HCT116 (cell line): Measurements from ENCODE around the gene PPP1R1B. TPM values are rescaled to one million over a fixed set of nuclear protein-coding genes. Genes with fewer than 3 reads are reported as not detected.
A peak's percentile ranks its signal among the peaks of the same experiment; 100 is the strongest.

ENCODE experiments used
- ATAC-seq: fragments of 200-7000 bp; cut with Tn5 transposase; 2 replicates; pipeline ENCODE4 v1.9.1; 2020; ENCODE audit warnings: mild to moderate bottlenecking, moderate library complexity
- BruUV-seq: library from RNA; stranded (reverse); fragments of 400-500 nt; replicated peaks from 2 replicates; lab custom pipeline; 2021; lab: Mats Ljungman, UMichigan
- CTCF ChIA-PET: fragments of 300-600 bp; sonication (Branson Sonifier 250); formaldehyde crosslinking; loops from one replicate; lab custom pipeline; 2021; ENCODE audit warnings: antibody characterized with exemption; lab: Charles Lee
- POLR2A ChIA-PET: fragments of 300-600, 350-600 bp; sonication (Branson Sonifier 250); formaldehyde crosslinking; loops from one replicate; lab custom pipeline; 2021; ENCODE audit warnings: antibody characterized with exemption; lab: Charles Lee
- RAD21 ChIA-PET, 2 experiments: fragments of 300-600 bp; sonication (Branson Sonifier 250); formaldehyde crosslinking; loops; one replicate each; lab custom pipeline; 2023; ENCODE audit warnings: low total read pairs in 2 of 2; ENCODE audit not compliant: uncharacterized antibody in 2 of 2, unreplicated experiment in 2 of 2, low non-redundant PET in 1 of 2; lab: Charles Lee
- DNase-seq: peaks from one replicate; pipeline ENCODE4 v3.0.0-alpha.2; 2010; ENCODE audit warnings: low read depth, low spot score
- H2AFZ ChIP-seq: fragments of 200-600 bp; shearing (Covaris generic), sonication (generic); 2 replicates; pipeline ENCODE4 v1.6.1; 2017; ENCODE audit warnings: low read depth, mixed run types, mixed read lengths, antibody characterized with exemption, low read length; ENCODE audit not compliant: poor library complexity, severe bottlenecking
- H3K27ac ChIP-seq: 2 replicates; pipeline ENCODE4 v1.5.1; 2012; ENCODE audit warnings: low read depth, low read length
- H3K27me3 ChIP-seq: fragments of 200-600 bp; sonication (generic); 2 replicates; pipeline ENCODE4 v1.6.1; 2016; ENCODE audit warnings: mixed run types, low read length, mixed read lengths; ENCODE audit not compliant: insufficient read depth
- H3K36me3 ChIP-seq, 2 experiments: fragments of 200-500 bp in 1 of 2; fragments of 200-600 bp in 1 of 2; sonication (Bioruptor generic) in 1 of 2; sonication (generic) in 1 of 2; 2 replicates each; pipeline versions ENCODE4 v1.5.1 to v1.6.1; 2014 to 2016; ENCODE audit warnings: low read length in 2 of 2, inconsistent platforms in 1 of 2, mixed read lengths in 1 of 2, mixed run types in 1 of 2; ENCODE audit not compliant: insufficient read depth in 2 of 2, control insufficient read depth in 1 of 2
- H3K4me1 ChIP-seq, 2 experiments: fragments of 200-600 bp in 1 of 2; sonication (generic) in 1 of 2; 2 replicates each; pipeline versions ENCODE4 v1.5.1 to v1.6.1; 2012 to 2017; ENCODE audit warnings: low read length in 2 of 2, inconsistent platforms in 1 of 2, mild to moderate bottlenecking in 1 of 2, mixed read lengths in 1 of 2, mixed run types in 1 of 2, moderate library complexity in 1 of 2; ENCODE audit not compliant: insufficient read depth in 2 of 2, control insufficient read depth in 1 of 2
- H3K4me2 ChIP-seq: fragments of 200-600 bp; sonication (generic); 2 replicates; pipeline ENCODE4 v1.6.1; 2017; ENCODE audit warnings: mixed run types, low read length, mixed read lengths
- H3K4me3 ChIP-seq, 2 experiments: fragments of 200-600 bp in 1 of 2; sonication (generic) in 1 of 2; replicated peaks in 1 of 2; 2 replicates each; pipeline ENCODE4 v1.5.1; 2011 to 2016; ENCODE audit warnings: low read length in 2 of 2, control low read depth in 1 of 2, low read depth in 1 of 2, mild to moderate bottlenecking in 1 of 2, mixed read lengths in 1 of 2, mixed run types in 1 of 2
- H3K79me2 ChIP-seq: fragments of 200-600 bp; sonication (generic); 2 replicates; pipeline ENCODE4 v1.6.1; 2017; ENCODE audit warnings: mild to moderate bottlenecking, mixed run types, low read length, moderate library complexity, mixed read lengths; ENCODE audit not compliant: insufficient read depth
- H3K9ac ChIP-seq: fragments of 200-600 bp; sonication (generic); 2 replicates; pipeline ENCODE4 v1.6.1; 2016; ENCODE audit warnings: low read length, mixed read lengths
- H3K9me2 ChIP-seq: fragments of 200-600 bp; sonication (generic), shearing (Covaris generic); 2 replicates; pipeline ENCODE4 v1.6.1; 2017; ENCODE audit warnings: mixed run types, mild to moderate bottlenecking, moderate library complexity; ENCODE audit not compliant: insufficient read depth
- H3K9me3 ChIP-seq, 2 experiments: fragments of 200-500 bp in 1 of 2; fragments of 200-600 bp in 1 of 2; sonication (Bioruptor generic) in 1 of 2; sonication (generic) in 1 of 2; 2 replicates each; pipeline ENCODE4 v1.6.1; 2014 to 2017; ENCODE audit warnings: low read length in 2 of 2, mixed read lengths in 2 of 2, inconsistent platforms in 1 of 2, low read depth in 1 of 2, mild to moderate bottlenecking in 1 of 2, mixed run types in 1 of 2, moderate library complexity in 1 of 2; ENCODE audit not compliant: control insufficient read depth in 1 of 2, insufficient read depth in 1 of 2
- H4K20me1 ChIP-seq: fragments of 200-600 bp; sonication (generic), shearing (Covaris generic); 2 replicates; pipeline ENCODE4 v1.6.1; 2017; ENCODE audit warnings: mixed run types, mild to moderate bottlenecking, moderate library complexity; ENCODE audit not compliant: insufficient read depth
- CBX3 ChIP-seq: IDR thresholded peaks from 2 replicates; pipeline ENCODE4 v1.6.1; 2012; ENCODE audit warnings: low read depth
- CEBPB ChIP-seq: IDR thresholded peaks from 2 replicates; pipeline ENCODE4 v1.6.1; 2012; ENCODE audit warnings: low read depth
- EGR1 ChIP-seq: IDR thresholded peaks from 2 replicates; pipeline ENCODE4 v1.6.1; 2012; ENCODE audit warnings: low read depth
- ELF1 ChIP-seq: IDR thresholded peaks from 2 replicates; pipeline ENCODE4 v1.6.1; 2012; ENCODE audit warnings: low read depth, borderline replicate concordance
- FOSL1 ChIP-seq: IDR thresholded peaks from 2 replicates; pipeline ENCODE4 v1.6.1; 2012; ENCODE audit warnings: low read depth
- JUND ChIP-seq: IDR thresholded peaks from 2 replicates; pipeline ENCODE4 v1.6.1; 2012
- POLR2A ChIP-seq: IDR thresholded peaks from 2 replicates; pipeline ENCODE4 v1.7.0; 2011; ENCODE audit warnings: borderline replicate concordance; ENCODE audit not compliant: insufficient read depth, insufficient read length; ENCODE audit errors: extremely low read depth
- POLR2AphosphoS5 ChIP-seq: IDR thresholded peaks from 2 replicates; pipeline ENCODE4 v1.6.1; 2011; ENCODE audit warnings: mild to moderate bottlenecking, low read depth, low read length, moderate library complexity
- RAD21 ChIP-seq: IDR thresholded peaks from 2 replicates; pipeline ENCODE4 v1.6.1; 2012; ENCODE audit warnings: low read depth, mild to moderate bottlenecking
- SIN3A ChIP-seq: IDR thresholded peaks from 2 replicates; pipeline ENCODE4 v1.6.1; 2012; ENCODE audit warnings: low read depth
- SRF ChIP-seq: IDR thresholded peaks from 2 replicates; pipeline ENCODE4 v1.6.1; 2012; ENCODE audit warnings: low read depth
- YY1 ChIP-seq: IDR thresholded peaks from 2 replicates; pipeline ENCODE4 v1.6.1; 2011; ENCODE audit warnings: low read length, low read depth, moderate library complexity, mild to moderate bottlenecking; ENCODE audit not compliant: insufficient replicate concordance; ENCODE audit errors: extremely low read depth
- ZFX ChIP-seq: fragments of 450-650 bp; IDR thresholded peaks from 2 replicates; pipeline ENCODE4 v1.6.1; 2017
- intact Hi-C: fragments of 100-400 bp; cut with micrococcal nuclease; formaldehyde crosslinking; loops from 2 replicates; pipeline ENCODE4 v1.10.0; 2022
- total RNA-seq: library from RNA; stranded (reverse); gene quantifications from one replicate; pipeline ENCODE4 v1.2.1, GENCODE V29; 2021; ENCODE audit not compliant: unreplicated experiment
- TF ChIP-seq, protein P1 (sequence below): IDR thresholded peaks from 2 replicates; pipeline ENCODE4 v1.6.1; 2012; ENCODE audit warnings: low read depth
- TF ChIP-seq, protein P2 (sequence below), 3 experiments: fragments of 200-600 bp in 1 of 3; sonication (generic) in 1 of 3; IDR thresholded peaks in 2 of 3; conservative IDR thresholded peaks in 1 of 3; 2 replicates each; pipeline ENCODE4 v1.5.1; 2012 to 2017; ENCODE audit warnings: low read depth in 2 of 3, low read length in 2 of 3, antibody characterized with exemption in 1 of 3, borderline replicate concordance in 1 of 3, control low read depth in 1 of 3, mild to moderate bottlenecking in 1 of 3, mixed read lengths in 1 of 3, mixed run types in 1 of 3, moderate library complexity in 1 of 3; ENCODE audit not compliant: insufficient read depth in 1 of 3
- TF ChIP-seq, protein P3 (sequence below): IDR thresholded peaks from 2 replicates; pipeline ENCODE4 v1.6.1; 2012
- TF ChIP-seq, protein P4 (sequence below): IDR thresholded peaks from 2 replicates; pipeline ENCODE4 v1.6.1; 2012

The PPP1R1B gene
- total RNA-seq, 1 experiment from 2014 or later, result 0.49 TPM

DNA sequence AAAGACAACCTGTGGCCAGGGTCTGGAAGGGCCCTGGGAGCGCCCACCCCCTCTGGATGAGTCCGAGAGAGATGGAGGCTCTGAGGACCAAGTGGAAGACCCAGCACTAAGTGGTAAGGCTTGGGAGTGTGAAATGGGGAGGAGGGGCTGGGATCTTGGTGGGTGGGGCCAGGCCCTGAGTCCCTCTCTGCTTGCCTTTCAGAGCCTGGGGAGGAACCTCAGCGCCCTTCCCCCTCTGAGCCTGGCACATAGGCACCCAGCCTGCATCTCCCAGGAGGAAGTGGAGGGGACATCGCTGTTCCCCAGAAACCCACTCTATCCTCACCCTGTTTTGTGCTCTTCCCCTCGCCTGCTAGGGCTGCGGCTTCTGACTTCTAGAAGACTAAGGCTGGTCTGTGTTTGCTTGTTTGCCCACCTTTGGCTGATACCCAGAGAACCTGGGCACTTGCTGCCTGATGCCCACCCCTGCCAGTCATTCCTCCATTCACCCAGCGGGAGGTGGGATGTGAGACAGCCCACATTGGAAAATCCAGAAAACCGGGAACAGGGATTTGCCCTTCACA, 8.9 kb downstream of the PPP1R1B start (continued):
- TF ChIP-seq CEBPB (no peak), EGR1 (no peak), ELF1 (no peak), JUND (no peak), POLR2A (no peak), SIN3A (no peak)
- TF ChIP-seq, protein P1, sequence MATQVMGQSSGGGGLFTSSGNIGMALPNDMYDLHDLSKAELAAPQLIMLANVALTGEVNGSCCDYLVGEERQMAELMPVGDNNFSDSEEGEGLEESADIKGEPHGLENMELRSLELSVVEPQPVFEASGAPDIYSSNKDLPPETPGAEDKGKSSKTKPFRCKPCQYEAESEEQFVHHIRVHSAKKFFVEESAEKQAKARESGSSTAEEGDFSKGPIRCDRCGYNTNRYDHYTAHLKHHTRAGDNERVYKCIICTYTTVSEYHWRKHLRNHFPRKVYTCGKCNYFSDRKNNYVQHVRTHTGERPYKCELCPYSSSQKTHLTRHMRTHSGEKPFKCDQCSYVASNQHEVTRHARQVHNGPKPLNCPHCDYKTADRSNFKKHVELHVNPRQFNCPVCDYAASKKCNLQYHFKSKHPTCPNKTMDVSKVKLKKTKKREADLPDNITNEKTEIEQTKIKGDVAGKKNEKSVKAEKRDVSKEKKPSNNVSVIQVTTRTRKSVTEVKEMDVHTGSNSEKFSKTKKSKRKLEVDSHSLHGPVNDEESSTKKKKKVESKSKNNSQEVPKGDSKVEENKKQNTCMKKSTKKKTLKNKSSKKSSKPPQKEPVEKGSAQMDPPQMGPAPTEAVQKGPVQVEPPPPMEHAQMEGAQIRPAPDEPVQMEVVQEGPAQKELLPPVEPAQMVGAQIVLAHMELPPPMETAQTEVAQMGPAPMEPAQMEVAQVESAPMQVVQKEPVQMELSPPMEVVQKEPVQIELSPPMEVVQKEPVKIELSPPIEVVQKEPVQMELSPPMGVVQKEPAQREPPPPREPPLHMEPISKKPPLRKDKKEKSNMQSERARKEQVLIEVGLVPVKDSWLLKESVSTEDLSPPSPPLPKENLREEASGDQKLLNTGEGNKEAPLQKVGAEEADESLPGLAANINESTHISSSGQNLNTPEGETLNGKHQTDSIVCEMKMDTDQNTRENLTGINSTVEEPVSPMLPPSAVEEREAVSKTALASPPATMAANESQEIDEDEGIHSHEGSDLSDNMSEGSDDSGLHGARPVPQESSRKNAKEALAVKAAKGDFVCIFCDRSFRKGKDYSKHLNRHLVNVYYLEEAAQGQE, result no peak

DNA sequence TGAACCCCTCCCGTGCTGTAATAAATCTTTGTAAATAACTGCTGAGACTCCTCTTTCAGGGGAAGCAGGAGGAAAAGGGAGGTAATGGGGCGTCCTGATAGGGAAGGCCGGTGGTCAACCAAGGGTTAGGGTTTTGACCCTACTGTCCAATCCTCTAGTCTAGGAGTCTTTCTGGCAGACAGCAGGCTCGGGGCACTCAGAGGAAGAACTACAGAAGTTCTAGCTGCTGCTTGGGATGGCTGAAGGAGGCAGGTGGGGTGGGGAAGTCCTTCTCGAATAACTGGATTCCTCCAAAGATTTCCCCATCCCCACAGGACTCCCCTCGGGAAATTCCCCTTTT, 9.8 kb downstream of the PPP1R1B start:
- ChIA-PET POLR2A (no interaction called here), RAD21 (no interaction called here), CTCF (interaction anchor here (1.0 to 1.7 kb wide), 2 partner anchors 13 to 17 kb away, joined by 3 to 7 read pairs; no protein-coding TSS in a partner anchor)
- Histone ChIP-seq H4K20me1 (no peaks in the 10 kb centered on the region), H3K79me2 (peaks cover 33% of the 10 kb centered on the region), H3K4me1 (peaks cover 49 to 65% of the 10 kb centered on the region in 2 experiments), H3K27ac (peak overlapping the region; percentile 72), H2AFZ (no peak overlapping the region), H3K4me2 (peak overlapping the region; percentile 94), H3K36me3 (no peaks in the 10 kb centered on the region), H3K27me3 (no peaks in the 10 kb centered on the region), H3K4me3 (peak overlapping the region; percentile 94 to 99), H3K9me3 (no peaks in the 10 kb centered on the region), H3K9ac (peak overlapping the region; percentile 90), H3K9me2 (no peaks in the 10 kb centered on the region)
- peak; percentile 3 for ATAC-seq
- DNase-seq, result no peak
- intact Hi-C loops, result no loop called here
- TSS peak; percentile 89 for BruUV-seq
- TF ChIP-seq JUND, result no peak
- no peak for TF ChIP-seq SIN3A
- no peak for TF ChIP-seq CEBPB
- TF ChIP-seq, protein P1, result no peak
- TF ChIP-seq, protein P2, sequence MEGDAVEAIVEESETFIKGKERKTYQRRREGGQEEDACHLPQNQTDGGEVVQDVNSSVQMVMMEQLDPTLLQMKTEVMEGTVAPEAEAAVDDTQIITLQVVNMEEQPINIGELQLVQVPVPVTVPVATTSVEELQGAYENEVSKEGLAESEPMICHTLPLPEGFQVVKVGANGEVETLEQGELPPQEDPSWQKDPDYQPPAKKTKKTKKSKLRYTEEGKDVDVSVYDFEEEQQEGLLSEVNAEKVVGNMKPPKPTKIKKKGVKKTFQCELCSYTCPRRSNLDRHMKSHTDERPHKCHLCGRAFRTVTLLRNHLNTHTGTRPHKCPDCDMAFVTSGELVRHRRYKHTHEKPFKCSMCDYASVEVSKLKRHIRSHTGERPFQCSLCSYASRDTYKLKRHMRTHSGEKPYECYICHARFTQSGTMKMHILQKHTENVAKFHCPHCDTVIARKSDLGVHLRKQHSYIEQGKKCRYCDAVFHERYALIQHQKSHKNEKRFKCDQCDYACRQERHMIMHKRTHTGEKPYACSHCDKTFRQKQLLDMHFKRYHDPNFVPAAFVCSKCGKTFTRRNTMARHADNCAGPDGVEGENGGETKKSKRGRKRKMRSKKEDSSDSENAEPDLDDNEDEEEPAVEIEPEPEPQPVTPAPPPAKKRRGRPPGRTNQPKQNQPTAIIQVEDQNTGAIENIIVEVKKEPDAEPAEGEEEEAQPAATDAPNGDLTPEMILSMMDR (IDR thresholded peaks at IDR 0.05 in 2 of 3, conservative IDR thresholded peaks at IDR 0.05 in 1 of 3; ENCODE audit: borderline replicate concordance in 1 of 3, insufficient read depth in 1 of 3, low read depth in 2 of 3, low read length in 2 of 3), result no peak
- TF ChIP-seq, protein P3, sequence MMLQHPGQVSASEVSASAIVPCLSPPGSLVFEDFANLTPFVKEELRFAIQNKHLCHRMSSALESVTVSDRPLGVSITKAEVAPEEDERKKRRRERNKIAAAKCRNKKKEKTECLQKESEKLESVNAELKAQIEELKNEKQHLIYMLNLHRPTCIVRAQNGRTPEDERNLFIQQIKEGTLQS, result no peak
- TF ChIP-seq EGR1, result no peak
- TF ChIP-seq ZFX, result no peak
- TF ChIP-seq, protein P4, sequence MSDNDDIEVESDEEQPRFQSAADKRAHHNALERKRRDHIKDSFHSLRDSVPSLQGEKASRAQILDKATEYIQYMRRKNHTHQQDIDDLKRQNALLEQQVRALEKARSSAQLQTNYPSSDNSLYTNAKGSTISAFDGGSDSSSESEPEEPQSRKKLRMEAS, result no peak
- no peak for TF ChIP-seq POLR2AphosphoS5
- no peak for TF ChIP-seq YY1
- TF ChIP-seq RAD21, result no peak
- TF ChIP-seq CBX3, result no peak
- no peak for TF ChIP-seq SRF
- TF ChIP-seq FOSL1, result no peak
